ENCODE data around the gene SESN1.

- TF ChIP-seq CTCF (IDR thresholded peaks at IDR 0.05), result no peak
- TF ChIP-seq POLR2A (IDR thresholded peaks at IDR 0.05), result no peak
Measured at GRCh38 chr6:109048670-109049415, 45.8 kb downstream of the SESN1 start.
